Fibroblast of skin of right biceps (primary cell): ENCODE results near the gene SEPTIN10.
"Not testable (repeated sequence)": the region's sequence is repeated elsewhere in the genome, so short reads cannot be mapped to it uniquely, and the experiment has no call there.

Experiments used
- DNase-seq: peaks from one replicate; pipeline ENCODE4 v3.0.0-alpha.2; 2013

SEPTIN10 gene

GRCh38 chr2:109601783-109602182, 12.0 kb downstream of the SEPTIN10 start:
- DNase-seq = no peak

DNA sequence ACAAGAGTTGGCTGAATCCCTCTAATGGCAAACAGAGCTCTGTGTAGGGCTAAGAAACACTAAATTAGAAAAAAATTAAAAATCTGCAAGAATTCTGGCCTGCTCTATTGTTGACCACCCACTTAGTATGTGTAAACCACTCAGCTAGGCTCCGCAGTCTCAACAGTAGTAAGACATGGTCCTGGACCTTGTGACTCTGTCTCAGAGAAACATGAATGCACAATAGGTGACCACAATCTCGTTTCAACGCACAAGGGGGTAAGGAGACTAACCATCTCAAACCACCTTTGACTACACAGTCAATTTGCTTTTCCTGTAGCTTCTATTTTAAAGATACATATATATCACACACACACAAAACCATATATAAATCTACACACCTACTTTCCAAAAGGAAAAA, 16.5 kb downstream of the SEPTIN10 start:
- no peak for DNase-seq

DNA sequence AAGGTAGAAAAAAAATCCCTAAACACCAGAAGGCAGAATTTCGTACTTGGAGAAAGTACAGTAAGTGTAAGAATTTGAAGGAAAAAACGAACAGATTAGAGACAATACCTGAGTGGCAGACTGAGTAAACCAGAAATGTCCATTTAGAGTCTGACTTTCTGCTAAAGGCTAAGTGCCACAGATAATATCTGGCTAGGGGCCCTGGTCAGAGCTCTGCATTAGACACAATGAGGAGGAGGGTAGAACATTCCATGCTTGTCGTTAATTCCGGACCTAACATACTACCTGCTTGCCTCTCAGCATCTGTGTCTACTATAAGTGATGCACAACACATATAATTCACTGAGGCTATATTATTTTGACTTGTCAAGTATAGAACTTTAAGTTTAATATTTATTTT, 18.1 kb downstream of the SEPTIN10 start:
- no peak for DNase-seq

DNA sequence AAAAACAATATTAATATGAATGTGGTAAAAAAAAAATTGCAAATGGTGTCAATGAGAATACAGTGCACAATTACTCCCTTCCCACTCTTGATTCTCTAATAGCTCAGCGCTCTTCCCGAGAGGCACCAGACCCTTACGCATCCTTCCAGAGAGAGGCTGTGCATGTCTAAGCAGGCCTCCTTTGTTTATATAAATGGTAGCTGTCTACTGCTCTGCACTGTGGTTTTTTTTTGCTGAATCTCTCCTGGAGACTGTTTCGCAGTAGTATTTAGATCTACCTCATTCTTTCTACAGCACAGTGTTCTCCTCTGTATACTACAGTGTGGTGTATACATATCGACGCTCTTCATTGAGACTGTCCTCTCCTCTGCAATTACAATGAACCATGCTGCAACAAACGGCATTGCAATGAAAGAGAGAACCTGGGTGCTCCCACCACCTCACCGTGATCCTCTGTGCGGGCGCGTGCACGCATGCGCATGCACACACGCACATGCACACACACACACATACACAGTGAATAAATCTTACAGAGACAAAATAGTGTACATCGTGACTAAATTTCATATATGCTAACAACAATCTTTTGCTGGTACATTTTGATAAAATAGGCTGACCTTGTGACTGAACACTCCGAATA, 19.4 kb downstream of the SEPTIN10 start:
- no peak for DNase-seq

GRCh38 chr2:109592905-109593304, 20.9 kb downstream of the SEPTIN10 start:
- DNase-seq = no peak

- no peak for DNase-seq
Measured at GRCh38 chr2:109591206-109591605, 22.6 kb downstream of the SEPTIN10 start.

GRCh38 chr2:109586687-109587086, 27.1 kb downstream of the SEPTIN10 start:
- no peak for DNase-seq

DNA sequence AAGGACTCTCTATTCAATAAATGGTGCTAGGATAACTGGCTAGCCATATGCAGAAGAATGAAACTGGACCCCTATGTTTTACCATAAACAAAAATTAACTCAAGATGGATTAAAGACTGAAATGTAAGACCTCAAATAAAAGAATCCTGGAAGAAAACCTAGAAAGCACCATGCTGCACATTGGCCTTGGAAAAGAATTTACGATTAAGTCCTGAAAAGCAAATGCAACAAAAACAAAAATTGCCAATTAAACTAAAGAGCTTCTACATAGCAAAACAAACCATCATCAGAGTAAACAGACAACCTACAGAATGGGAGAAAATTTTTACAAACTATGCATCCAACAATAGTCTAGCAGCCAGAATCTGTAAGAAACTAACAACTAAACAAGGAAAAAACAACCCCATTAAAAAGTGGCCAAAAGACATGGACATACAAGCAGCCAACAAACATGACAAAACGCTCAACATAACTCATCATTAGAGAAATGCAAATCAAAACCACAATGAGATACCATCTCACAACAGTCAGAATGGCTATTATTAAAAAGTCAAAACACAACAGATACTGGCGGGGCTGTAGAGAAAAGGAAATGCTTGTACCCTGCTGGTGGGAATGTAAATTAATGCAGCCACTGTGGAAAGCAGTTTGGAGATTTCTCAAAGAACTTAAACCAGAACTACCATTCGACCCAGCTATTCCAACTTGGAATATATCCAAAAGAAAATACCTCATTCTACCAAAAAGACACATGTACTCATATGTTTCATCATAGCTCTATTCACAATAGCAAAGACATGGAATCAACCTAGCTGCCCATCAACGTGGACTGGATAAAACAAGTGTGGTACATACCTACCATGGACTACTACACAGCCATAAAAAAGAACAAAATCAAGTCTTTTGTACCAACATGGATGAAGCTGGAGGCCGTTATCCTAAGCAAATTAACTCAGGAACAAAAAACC, 30.6 kb downstream of the SEPTIN10 start:
- peak; percentile 37 for DNase-seq

- not testable (repeated sequence) for DNase-seq
Measured at GRCh38 chr2:109577630-109578029, 36.1 kb downstream of the SEPTIN10 start.

DNA sequence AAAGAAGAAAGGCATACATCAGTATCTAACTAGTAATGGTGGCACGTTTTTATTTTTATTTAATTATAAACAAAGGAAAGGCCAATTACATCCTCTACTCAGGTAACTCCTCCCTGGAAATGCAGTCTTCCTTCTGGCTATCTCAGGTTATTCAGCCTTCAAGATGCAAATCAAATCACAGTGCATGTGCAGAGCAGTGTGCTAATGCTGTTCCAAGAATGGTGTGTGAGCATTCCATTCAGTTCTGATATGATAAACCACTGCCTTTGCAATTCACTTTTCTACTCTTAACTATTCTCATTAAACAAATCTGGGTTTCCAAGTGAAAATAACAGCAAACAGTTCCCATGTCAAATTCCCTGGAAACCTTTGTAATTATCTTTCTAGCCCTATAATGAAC, 38.4 kb downstream of the SEPTIN10 start:
- no peak for DNase-seq

DNA sequence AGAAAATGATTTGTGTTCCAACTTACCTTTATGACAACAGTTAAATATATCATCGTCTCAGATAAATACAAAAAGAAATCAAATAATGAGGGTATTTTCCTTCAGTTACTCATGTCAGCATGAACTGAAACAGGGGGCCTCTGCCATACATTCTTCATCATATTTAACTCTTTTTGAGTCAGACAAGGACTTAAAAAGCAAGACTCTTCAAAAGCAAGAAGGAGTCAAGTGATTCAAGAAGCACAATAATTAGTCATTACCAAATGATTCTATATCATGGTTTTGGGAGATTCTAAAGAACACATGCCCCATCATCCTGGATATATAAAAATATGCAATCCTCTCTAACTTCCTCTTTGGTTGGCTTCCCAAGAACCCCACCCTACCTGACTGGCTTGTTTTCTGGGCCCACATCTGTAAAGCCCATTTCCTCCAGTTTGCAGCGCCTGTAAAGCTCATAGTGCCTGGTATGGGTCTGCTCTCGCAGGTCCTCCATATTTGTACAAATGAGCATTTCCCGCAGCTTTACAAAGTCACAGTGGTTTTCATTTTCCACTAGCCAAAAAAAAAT, 49.7 kb downstream of the SEPTIN10 start:
- DNase-seq = no peak

GRCh38 chr2:109563288-109563687, 50.5 kb downstream of the SEPTIN10 start:
- DNase-seq = no peak

DNA sequence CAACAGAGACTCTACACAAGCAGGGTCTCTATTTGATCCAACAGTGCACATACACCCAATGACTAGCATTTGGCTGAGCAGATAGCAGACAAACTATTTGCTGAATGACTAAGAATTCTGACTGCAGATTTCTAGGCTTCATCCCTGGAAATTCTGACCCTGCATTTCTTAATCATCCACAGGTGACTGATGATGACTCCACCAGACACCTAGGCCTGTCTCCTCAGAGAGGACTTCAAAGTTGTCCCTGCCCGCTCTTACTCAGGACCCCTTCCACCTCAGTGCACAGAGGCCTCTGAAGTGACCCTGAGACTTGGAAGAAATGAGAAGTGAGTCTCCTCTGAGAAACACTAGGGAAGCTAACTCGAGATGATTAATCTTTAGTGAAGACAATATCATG, 51.3 kb downstream of the SEPTIN10 start:
- no peak for DNase-seq

DNA sequence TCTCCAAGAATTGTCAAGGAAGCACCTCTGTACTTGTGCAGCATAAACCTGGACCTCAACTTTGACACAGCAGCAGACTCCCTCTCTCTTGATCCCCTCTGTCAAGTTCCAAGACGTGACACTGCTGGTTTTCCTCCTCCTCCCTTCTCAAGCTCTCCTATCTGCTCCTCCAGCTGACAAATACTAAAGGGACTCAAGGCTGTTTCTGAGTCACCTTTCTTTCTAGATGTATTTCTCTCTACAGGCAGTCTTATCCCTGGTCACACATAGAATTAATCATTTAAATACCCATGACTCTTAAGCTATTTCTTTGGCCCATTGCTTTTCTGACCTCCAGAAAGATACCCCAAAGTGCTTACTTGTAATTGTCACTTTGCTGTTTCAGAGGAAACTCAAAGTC, 53.5 kb downstream of the SEPTIN10 start:
- peak; percentile 22 for DNase-seq

- peak; percentile 55 for DNase-seq
Measured at GRCh38 chr2:109558076-109558882, 55.5 kb downstream of the SEPTIN10 start.

- no peak for DNase-seq
Measured at GRCh38 chr2:109557309-109557708, 56.5 kb downstream of the SEPTIN10 start.

DNA sequence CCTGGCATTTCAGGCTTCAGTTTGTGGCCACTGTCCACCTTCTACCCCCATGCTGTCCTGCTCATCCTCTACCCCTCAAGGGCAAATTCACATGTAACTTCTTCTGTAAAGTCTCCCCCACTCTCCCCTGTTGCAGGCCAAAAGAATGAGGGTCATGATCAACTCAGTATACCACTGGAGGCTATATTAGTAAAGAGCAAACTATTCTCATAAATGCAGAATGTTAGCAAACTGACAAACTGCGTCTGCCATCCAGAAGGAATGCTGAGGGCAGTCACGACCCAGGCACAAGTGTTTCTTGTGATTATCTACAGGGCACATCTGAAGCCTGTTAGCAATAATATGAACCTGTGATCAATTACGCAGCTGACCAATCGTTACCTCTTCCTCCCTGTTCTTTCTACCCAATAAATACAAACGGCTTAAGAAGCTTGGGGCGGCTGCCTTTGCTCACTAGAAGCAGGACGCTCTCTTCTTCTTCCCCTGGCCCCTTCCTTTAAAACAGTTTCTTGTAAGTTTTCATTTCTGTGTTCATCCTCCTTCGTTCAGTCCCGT, 58.3 kb downstream of the SEPTIN10 start:
- no peak for DNase-seq

GRCh38 chr2:109554758-109555157, 59.0 kb downstream of the SEPTIN10 start:
- DNase-seq = no peak

DNA sequence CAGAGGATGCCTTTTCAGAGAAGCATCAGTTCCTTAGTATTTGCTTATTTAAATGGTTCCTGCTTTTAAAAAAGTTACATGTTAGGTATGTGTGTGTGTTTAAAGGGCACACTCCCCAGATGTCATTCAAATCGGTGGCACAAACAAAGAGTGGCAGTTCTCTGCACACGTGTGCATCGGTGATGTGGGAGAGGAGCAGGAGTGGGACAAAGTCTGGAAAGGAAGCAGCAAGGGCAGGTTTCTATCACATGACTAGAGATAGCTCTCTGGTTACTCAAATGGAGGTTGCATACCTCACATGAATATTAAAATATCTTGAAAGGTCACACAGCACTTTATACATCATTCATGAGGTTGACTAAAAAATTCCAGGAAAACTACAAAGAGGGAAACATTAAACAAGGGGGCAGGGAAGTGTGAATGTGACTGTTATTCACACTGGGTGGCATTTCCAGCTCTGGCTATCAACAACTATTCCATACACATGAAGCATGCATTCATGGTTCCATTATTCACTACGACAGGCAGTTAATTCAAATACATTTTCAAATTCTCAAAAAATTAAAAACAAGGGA, 64.7 kb downstream of the SEPTIN10 start:
- peak; percentile 40 for DNase-seq

GRCh38 chr2:109547280-109547679, 66.5 kb downstream of the SEPTIN10 start:
- DNase-seq = no peak

GRCh38 chr2:109545828-109546713, 67.7 kb downstream of the SEPTIN10 start:
- peak; percentile 51 for DNase-seq
